ENCODE data around the gene GNRH2. TPM values are rescaled to one million over a fixed set of nuclear protein-coding genes. Genes with fewer than 3 reads are reported as not detected.
A peak's percentile ranks its signal among the peaks of the same experiment; 100 is the strongest.
"Not testable (repeated sequence)": the region's sequence is repeated elsewhere in the genome, so short reads cannot be mapped to it uniquely, and the experiment has no call there.

Gene GNRH2
- total RNA-seq, 1 donor from 2014 or later: not detected

DNA sequence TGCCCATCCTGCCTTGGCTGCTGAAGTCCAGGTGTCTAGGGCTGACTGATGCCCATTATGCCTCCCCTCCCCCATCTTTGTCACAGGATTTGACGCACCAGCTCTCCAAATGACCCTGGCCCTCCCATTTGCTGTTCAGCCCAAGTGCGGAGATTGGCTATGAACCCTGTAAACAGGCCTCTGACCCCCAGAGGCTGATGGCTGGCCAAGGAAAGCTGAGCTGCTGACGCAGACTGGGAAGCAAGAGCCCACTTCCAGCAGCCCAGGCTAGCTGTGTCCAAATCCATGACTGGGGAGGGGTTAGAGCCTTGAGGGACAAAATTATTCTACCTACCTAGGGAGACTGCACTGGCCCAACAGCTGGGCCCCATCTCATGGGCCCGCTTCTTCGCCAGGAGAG is 797 bp upstream of the GNRH2 start:
- no peak for DNase-seq (ENCODE audit: low read depth)

DNA sequence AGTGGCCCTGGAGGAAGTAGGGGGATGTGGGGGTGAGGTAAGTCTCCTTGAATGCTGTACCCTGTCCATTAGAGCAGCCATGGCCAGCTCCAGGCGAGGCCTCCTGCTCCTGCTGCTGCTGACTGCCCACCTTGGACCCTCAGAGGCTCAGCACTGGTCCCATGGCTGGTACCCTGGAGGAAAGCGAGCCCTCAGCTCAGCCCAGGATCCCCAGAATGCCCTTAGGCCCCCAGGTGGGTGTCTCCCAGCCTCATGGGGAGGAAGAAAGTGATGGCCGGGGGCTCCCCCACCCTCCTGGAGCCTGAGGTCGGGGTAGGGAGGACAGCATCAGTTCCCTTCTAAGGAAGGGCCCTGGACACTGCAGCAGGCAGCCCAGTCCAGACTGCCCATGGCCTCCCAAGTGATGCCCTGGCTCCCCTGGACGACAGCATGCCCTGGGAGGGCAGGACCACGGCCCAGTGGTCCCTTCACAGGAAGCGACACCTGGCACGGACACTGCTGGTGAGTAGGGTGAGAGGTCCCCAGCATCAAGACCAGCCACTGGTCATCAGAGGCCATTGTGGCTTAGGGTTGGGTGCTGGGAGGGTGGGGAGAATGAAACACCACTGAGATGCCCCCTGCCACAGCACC is 1.0 kb downstream of the GNRH2 start:
- no peak for DNase-seq (ENCODE audit: low read depth)

DNA sequence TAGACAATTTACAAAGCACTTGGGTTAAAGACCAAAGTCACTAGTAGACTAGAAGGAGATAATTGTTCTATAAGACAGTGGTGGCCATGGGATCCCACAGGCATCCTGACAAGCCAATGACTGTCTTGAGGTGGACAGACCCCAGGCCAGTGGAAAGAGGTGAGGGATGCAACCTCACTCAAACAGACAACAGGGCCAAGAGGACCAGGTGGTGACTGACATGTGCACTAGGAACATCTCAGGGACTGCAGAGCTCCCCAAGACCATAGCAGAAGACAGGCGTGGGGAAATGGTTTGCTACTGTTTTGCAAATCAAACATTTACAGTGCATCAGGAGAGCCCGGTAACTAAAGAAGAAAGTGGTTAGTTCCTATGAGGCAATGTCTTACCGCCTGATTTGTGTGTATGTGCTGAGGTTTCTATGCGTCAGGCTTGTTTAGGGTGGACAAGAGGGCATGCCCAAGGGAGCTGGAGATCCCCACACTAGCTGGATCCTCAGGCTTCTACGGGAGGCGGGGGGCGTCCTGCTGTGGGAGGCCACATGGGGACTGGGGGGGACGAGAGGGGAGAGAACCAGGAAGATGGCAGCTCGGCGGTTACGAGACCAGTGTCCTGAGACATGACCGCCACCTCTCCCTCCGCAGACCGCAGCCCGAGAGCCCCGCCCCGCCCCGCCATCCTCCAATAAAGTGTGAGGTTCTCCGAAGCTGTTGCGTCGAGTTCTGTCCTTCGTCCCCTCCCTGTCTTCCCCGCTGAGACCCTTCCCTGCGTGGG is 1.8 kb downstream of the GNRH2 start:
- peak; percentile 42 for DNase-seq (ENCODE audit: low read depth)

DNA sequence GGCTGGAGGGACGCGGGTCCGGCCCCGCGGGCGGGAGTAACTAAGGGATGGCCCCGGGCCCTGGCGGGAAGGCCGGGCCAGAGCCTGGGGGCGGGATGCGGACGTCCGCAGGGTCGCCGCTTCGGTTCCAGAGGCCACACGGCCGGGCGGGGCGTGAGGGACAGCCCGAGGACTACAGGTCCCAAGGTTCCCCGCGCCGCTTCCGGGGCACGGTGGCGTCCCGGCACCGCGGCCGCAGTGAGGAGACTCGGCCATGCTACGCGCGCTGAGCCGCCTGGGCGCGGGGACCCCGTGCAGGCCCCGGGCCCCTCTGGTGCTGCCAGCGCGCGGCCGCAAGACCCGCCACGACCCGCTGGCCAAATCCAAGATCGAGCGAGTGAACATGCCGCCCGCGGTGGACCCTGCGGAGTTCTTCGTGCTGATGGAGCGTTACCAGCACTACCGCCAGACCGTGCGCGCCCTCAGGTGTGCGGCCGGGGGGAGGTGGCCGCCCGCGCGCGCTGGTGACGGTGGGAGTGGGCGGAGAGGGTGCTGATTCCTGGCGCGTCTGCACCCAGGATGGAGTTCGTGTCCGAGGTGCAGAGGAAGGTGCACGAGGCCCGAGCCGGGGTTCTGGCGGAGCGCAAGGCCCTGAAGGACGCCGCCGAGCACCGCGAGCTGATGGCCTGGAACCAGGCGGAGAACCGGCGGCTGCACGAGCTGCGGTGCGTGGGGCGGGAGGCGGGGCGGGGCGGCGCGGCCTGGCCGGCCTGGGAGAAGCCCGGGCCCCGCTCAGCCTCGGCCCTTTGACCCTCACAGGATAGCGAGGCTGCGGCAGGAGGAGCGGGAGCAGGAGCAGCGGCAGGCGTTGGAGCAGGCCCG is 2.6 kb downstream of the GNRH2 start, which contains the start of gene MRPS26:
MRPS26 (plus strand) TSS at position 237 of the 861 bp plus-strand sequence; CDS start at position 254, 17 bp downstream.
- DNase-seq (ENCODE audit: low read depth): peak; percentile 51

DNA sequence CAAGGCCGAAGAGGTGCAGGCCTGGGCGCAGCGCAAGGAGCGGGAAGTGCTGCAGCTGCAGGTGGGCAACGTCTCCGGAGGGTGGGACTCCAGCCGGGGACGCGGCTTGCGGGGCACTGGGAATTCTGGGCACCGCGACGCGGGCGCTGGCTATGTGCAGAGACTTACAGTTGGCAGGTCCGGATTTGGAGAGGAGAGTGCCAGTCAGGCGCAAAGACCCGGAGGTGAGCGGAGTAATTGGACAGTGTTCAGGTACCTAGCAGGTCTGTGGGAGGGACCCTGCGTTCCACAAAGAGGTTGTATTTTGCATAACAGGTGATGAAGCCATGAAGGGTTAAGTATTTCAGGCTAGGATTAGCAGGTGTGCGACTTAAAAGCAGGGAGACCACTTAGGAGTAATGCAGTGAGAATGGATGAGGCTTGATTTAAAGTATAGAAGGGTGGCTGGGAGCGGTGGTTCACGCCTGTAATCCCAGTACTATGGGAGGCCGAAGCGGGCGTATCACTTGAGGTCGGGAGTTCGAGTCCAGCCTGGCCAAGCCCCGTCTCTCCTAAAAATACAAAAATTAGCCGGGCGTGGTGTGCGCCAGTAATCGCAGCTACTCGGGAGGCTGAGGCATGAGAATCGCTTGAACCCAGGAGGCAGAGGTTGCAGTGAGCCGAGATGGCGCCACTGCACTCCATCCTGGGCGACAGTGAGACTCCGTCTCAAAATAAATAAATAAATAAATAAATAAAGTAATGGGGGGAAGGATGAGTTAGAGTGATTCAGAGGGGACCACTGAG is 3.4 kb downstream of the GNRH2 start:
- DNase-seq (ENCODE audit: low read depth): peak; percentile 47

DNA sequence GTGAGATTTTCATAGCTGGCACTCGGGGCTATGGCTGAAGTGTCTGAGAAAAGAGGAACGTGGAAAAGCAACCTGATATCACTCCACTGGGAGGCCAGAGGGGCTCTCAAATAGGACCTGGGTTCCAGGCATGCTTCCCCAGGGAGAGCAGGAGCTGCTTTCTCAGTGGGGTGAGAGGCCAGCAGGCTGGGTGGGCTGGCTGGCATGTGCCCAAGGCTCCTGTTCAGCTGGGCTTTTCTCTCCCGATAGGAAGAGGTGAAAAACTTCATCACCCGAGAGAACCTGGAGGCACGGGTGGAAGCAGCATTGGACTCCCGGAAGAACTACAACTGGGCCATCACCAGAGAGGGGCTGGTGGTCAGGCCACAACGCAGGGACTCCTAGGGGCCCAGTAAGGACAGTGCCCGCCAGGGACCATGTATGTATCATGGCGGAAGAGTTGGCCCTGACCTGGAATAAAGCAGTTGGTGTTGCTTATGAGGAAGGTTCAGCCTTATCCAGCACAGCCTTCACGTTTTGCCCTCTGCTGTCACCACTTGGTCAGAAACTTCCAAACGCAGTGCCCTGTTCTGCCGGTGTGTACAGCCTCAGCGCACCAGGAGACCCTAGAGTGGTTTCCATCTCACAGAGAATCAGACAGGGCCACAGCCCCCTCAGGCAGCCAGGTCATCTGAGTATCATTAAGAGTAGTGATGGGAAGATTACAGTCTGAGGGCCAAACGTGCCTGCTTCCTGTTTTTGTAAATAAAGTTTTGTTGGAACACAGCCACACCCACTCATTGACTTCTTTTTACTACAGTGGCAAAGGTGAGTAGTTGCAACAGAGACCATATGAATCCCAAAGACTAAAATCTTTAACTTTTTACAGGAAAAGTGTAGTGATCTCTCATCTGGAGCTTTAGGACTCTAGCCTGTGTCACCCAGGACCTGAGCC is 4.3 kb downstream of the GNRH2 start:
- no peak for DNase-seq (ENCODE audit: low read depth)

DNA sequence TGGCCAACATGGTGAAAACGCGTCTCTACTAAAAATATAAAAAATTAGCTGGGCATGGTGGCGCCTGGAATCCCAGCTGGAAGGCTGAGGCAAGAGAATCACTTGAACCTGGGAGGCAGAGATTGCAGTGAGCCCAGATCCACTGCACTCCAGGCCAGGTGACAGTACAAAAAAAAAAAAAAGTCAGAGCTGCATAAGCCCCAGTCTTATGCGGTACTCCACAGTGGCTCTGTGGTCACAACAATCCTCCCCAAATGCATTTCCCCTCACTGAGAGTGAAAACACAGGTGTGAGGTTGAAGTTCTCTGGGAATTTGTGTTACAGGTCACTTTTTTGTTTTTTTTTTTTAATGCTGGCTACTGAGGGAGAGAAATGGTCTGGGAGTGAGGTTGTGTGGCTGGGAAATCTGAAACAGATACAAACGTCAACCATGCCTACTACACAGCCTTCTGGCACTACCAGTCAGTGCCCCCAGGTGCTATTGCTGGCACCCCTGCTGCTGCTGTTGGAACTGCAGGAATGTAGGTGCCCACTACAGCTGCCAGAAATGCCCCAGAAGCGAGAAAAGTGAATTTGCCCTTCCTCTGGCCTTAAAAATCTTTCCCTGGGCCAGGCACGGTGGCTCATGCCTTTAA is 8.1 kb downstream of the GNRH2 start:
- DNase-seq (ENCODE audit: low read depth): no peak

DNA sequence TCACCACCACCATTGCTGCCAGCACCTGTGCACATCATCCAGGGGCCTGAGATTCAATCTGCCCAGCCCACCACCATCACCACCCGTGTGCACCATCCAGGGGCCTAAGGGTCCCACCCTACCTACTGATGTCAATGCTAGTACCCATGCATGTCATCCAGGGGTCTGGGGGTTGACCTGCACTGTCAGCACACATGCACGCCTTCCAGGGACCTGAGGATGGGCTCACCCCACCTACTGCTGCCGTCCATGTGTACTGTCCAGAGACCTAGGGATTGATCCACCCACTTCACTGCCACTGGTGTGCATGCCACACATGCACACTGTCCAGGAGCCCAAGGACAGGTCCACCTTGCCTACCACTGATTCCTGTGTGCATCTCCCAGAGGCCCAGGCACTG is 16.1 kb downstream of the GNRH2 start:
- no peak for DNase-seq (ENCODE audit: low read depth)

DNA sequence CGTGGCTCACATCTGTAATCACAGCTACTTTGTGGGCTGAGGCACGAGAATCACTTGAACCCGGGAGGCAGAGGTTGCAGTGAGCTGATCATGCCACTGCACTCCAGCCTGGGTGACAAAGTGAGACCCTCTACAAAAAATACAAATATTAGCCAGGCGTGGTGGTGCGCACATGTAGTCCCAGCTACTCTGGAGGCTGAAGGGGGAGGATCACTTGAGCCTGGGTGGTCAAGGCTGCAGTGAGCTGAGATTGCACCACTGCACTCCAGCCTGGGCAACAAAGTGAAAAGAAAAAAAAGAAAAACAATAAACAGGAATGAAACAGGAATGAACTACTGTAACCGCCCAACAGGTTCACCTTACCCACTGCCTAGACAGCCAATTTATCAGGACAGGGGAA is 20.7 kb downstream of the GNRH2 start:
- DNase-seq (ENCODE audit: low read depth): not testable (repeated sequence)

DNA sequence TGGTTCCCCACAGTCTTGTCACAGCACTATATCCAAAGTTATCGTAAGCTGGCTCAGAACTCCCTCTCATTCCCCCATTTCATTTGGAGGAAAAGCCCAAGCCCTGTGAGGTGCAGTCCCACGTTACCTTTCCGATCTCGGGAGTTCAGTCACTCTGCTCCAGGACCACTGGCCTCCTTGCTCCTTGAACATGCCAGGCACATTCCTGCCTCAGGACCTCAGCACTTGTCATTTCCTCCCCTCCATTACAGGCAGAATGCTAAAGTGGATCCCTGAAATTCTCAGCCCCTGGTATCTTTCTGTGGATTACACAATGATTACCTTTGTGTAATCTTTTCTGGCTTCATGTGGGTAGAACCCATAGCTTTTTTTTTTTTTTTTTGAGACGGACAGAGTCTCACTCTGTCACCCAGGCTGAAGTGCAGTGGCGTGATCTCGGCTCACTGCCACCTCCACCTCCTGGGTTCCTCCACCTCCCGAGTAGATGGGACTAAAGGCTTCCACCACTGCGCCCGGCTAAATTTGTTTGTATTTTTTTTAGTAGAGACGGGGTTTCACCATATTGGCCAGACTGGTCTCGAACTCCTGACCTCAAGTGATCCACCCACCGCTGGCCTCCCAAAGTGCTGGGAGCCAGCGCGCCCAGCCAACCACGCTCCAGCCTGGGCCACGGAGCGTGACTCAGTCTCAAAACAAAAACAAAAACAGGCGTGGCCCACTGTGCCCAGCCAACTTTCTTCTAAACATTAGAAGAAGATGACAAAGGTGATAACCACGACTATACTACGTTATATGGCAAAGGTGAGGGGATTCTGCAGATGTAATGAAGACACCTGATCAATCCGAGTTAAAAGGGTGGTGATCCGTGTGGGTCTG is 24.0 kb downstream of the GNRH2 start:
- peak; percentile 34 for DNase-seq (ENCODE audit: low read depth)

DNA sequence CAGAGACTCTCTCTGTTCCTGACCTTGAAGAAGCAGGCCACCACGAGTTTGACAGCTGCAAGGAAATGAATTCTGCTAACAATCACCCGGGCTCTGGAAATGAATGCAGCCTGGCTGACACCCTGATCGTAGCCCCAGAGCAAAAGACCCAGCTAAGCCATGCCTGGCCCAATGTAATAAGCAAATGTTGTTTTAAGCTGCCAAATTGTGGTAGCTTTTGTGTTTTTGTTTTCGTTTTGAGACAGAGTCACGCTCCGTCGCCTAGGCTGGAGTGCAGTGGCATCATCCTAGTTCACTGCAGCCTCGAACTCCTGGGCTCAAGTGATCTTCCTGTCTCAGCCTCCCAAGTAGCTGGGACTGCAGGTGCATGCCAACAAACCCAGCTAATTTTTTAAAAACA is 24.7 kb downstream of the GNRH2 start:
- no peak for DNase-seq (ENCODE audit: low read depth)

DNA sequence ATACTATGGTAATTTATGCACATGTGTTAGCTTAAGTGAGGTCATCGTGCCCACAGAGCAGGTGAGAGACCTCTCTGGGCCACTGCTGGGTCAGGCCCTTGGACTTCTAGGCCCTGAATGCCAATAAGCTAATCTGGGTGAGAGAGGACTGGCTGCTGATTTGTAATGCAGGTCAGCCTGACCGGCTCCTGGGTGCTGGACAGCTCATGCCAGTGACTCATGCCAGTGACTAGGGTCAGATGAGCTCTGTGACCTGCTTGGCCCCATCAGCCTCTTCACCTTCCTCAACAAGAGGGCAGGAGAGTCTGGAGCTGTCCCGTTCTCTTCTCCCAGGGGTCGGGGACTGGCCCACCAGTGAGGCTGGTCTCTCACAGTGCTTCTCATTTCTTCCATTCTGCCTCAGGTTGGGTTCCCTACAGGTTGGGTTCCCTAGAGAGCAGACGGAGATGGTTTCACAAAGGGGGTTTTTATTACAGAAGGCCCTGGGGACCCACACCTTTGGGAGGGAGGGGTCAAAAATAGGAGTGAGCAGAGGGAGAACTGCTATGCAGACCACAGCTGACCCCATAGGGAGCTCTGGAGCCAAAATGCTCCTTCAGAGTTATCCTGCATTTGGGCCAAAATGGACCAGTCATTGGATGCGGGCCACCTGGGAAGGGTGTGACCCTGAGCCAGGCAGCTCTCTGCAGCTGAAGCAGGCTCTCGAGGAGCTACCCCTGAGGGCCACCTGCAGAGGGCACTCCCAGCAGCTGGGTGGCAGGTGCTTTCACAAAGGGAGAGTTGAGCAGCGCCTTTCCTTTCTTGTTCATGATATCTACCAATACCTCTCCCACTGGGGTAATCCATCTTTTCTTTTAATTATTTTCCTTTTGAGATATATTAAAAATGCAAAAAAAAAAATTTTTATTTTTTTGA is 25.8 kb downstream of the GNRH2 start:
- peak; percentile 79 for DNase-seq (ENCODE audit: low read depth)

DNA sequence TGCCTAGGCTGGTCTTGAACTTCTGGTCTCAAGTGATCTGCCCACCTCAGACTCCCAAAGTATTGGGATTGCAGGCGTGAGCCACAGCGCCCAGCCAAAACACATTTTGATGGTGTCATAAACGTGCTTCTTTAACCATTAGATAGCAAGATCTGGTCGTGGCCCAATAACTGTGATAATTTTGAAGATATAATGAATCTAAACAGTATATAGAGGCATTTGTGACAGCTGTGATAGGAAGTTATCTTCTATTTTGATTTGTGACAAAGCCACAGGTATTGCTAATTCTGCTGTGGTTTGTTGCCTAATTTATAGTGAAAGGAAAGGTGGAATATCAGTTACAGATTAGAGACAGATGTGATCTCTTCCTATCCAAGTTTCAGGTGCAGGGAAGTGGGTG is 27.3 kb downstream of the GNRH2 start:
- no peak for DNase-seq (ENCODE audit: low read depth)

DNA sequence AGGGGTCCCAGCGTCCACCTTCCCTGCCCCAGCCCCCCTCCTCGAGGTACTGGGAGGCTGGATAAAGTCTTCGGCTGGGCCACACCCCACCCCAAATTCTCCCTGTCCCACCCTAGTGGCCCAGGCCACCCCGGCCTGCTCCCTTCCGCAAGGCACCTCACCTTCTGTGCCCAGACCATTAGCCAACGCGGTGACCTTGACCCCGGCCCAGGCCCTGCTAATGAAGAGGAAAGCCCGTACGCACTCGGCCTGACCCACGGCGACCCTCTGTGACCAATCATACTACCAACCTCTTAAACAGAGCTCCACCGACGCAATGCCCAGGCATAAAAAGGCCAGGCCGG is 27.8 kb downstream of the GNRH2 start:
- no peak for DNase-seq (ENCODE audit: low read depth)

DNA sequence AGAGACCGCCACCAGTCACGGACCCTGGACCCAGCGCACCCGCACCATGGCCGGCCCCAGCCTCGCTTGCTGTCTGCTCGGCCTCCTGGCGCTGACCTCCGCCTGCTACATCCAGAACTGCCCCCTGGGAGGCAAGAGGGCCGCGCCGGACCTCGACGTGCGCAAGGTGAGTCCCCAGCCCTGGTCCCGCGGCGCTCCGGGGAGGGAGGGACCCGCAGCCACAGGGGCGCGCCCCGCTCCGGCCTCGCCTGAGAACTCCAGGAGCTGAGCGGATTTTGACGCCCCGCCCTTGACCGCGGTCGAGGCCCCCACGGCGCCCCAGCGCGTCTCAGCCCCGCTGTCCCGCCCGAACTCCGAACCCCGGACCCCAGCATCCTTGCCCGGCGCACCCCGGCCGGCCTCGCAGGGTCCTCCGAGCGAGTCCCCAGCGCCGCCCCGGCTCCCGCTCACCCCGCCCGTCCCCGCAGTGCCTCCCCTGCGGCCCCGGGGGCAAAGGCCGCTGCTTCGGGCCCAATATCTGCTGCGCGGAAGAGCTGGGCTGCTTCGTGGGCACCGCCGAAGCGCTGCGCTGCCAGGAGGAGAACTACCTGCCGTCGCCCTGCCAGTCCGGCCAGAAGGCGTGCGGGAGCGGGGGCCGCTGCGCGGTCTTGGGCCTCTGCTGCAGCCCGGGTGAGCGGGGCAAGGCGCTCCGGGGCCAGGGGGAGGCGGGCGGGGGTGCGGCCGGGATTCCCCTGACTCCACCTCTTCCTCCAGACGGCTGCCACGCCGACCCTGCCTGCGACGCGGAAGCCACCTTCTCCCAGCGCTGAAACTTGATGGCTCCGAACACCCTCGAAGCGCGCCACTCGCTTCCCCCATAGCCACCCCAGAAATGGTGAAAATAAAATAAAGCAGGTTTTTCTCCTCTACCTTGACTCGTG is 28.4 kb downstream of the GNRH2 start, which contains the start of gene OXT:
OXT (plus strand) TSS at position 11 of the 920 bp plus-strand sequence; CDS start at position 47, 36 bp downstream.
- DNase-seq (ENCODE audit: low read depth): no peak

DNA sequence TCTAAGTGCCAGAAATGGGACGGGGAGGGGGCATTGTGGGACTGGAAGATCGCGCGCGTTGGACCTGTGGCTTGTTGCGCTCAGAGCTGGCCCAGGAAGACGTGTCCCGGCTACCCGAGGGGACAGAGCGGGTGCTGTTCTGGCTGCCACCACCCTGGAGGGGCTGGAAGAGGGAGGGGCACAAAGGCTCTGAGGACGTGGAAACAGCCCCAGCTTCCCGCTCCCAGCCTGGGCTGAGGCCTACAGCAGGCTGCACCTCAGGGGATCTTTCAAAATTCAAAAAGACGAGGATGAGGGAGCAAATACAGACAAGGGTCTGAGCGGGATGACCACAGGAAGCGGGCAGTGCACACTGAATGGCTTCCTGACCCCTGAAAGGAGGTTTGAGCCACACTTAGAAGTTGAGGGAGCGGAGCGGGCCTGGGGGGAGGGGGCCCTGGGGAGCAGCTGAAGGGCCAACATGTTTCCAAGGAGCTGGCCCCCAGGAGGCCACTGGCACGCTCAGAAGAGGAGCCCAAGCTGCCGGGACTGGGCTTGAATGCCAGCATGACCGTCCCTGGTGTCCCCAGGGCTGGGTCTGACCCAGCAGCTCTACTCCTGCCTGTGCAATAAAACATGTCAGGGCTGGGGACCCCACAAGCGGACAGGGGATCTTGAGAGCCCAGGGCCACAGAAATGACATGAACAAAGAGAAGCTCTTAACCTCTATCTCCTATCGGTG is 29.3 kb downstream of the GNRH2 start:
- no peak for DNase-seq (ENCODE audit: low read depth)
